ENCODE results near the gene MAPKAP1.
"Not testable (repeated sequence)": the region's sequence is repeated elsewhere in the genome, so short reads cannot be mapped to it uniquely, and the experiment has no call there.

Gene MAPKAP1

GRCh38 chr9:125580701-125581286 is 126.2 kb downstream of the MAPKAP1 start:
- Histone ChIP-seq H3K4me3 (ENCODE audit: low read length) (no peak overlapping the region), H3K36me3 (ENCODE audit: control insufficient read depth, insufficient read depth, low read length) (no peaks in the 10 kb centered on the region), H3K27me3 (ENCODE audit: control insufficient read depth, insufficient read depth, low read length) (no peaks in the 10 kb centered on the region), H3K4me1 (ENCODE audit: control insufficient read depth, insufficient read depth, low read length) (no peaks in the 10 kb centered on the region), H3K9ac (ENCODE audit: low read length) (no peak overlapping the region), H3K27ac (ENCODE audit: low read depth, low read length) (no peak overlapping the region)

GRCh38 chr9:125579030-125579932 is 127.7 kb downstream of the MAPKAP1 start:
- H3K27me3 ChIP-seq (ENCODE audit: control insufficient read depth, insufficient read depth, low read length), result no peaks in the 10 kb centered on the region
- no peaks in the 10 kb centered on the region for H3K4me1 ChIP-seq (ENCODE audit: control insufficient read depth, insufficient read depth, low read length)
- no peak overlapping the region for H3K4me3 ChIP-seq (ENCODE audit: low read length)
- H3K27ac ChIP-seq (ENCODE audit: low read depth, low read length), result no peak overlapping the region
- no peaks in the 10 kb centered on the region for H3K36me3 ChIP-seq (ENCODE audit: control insufficient read depth, insufficient read depth, low read length)
- H3K9ac ChIP-seq (ENCODE audit: low read length), result no peak overlapping the region

GRCh38 chr9:125574126-125574877 is 132.7 kb downstream of the MAPKAP1 start:
- Histone ChIP-seq H3K4me3 (ENCODE audit: low read length) (no peak overlapping the region), H3K36me3 (ENCODE audit: control insufficient read depth, insufficient read depth, low read length) (no peaks in the 10 kb centered on the region), H3K4me1 (ENCODE audit: control insufficient read depth, insufficient read depth, low read length) (no peaks in the 10 kb centered on the region), H3K27me3 (ENCODE audit: control insufficient read depth, insufficient read depth, low read length) (no peaks in the 10 kb centered on the region), H3K9ac (ENCODE audit: low read length) (no peak overlapping the region), H3K27ac (ENCODE audit: low read depth, low read length) (no peak overlapping the region)

GRCh38 chr9:125572461-125572860 is 134.5 kb downstream of the MAPKAP1 start:
- H3K4me1 ChIP-seq (ENCODE audit: control insufficient read depth, insufficient read depth, low read length); H3K27ac ChIP-seq (ENCODE audit: low read depth, low read length); H3K27me3 ChIP-seq (ENCODE audit: control insufficient read depth, insufficient read depth, low read length); H3K36me3 ChIP-seq (ENCODE audit: control insufficient read depth, insufficient read depth, low read length); H3K9ac ChIP-seq (ENCODE audit: low read length); H3K4me3 ChIP-seq (ENCODE audit: low read length): not testable (repeated sequence)

GRCh38 chr9:125571824-125572223 is 135.2 kb downstream of the MAPKAP1 start:
- not testable (repeated sequence) for H3K4me1 ChIP-seq (ENCODE audit: control insufficient read depth, insufficient read depth, low read length); H3K36me3 ChIP-seq (ENCODE audit: control insufficient read depth, insufficient read depth, low read length); H3K9ac ChIP-seq (ENCODE audit: low read length); H3K27ac ChIP-seq (ENCODE audit: low read depth, low read length); H3K4me3 ChIP-seq (ENCODE audit: low read length); H3K27me3 ChIP-seq (ENCODE audit: control insufficient read depth, insufficient read depth, low read length)

- H3K36me3 ChIP-seq (ENCODE audit: control insufficient read depth, insufficient read depth, low read length), result no peaks in the 10 kb centered on the region
- no peak overlapping the region for H3K27ac ChIP-seq (ENCODE audit: low read depth, low read length)
- peaks cover 3% of the 10 kb centered on the region for H3K4me1 ChIP-seq (ENCODE audit: control insufficient read depth, insufficient read depth, low read length)
Measured at GRCh38 chr9:125570246-125570645, 136.8 kb downstream of the MAPKAP1 start.

GRCh38 chr9:125568621-125569020 is 138.4 kb downstream of the MAPKAP1 start:
- Histone ChIP-seq H3K9ac (ENCODE audit: low read length) (no peak overlapping the region), H3K4me1 (ENCODE audit: control insufficient read depth, insufficient read depth, low read length) (peaks cover 3% of the 10 kb centered on the region), H3K36me3 (ENCODE audit: control insufficient read depth, insufficient read depth, low read length) (no peaks in the 10 kb centered on the region), H3K4me3 (ENCODE audit: low read length) (no peak overlapping the region), H3K27ac (ENCODE audit: low read depth, low read length) (no peak overlapping the region), H3K27me3 (ENCODE audit: control insufficient read depth, insufficient read depth, low read length) (no peaks in the 10 kb centered on the region)

More at GRCh38 chr9:125570246-125570645, 136.8 kb downstream of the MAPKAP1 start:
- Histone ChIP-seq H3K4me3 (ENCODE audit: low read length) (no peak overlapping the region), H3K9ac (ENCODE audit: low read length) (peak overlapping the region; percentile 30), H3K27me3 (ENCODE audit: control insufficient read depth, insufficient read depth, low read length) (no peaks in the 10 kb centered on the region)

GRCh38 chr9:125566051-125566450 is 141.0 kb downstream of the MAPKAP1 start:
- H3K27ac ChIP-seq (ENCODE audit: low read depth, low read length); H3K9ac ChIP-seq (ENCODE audit: low read length); H3K4me1 ChIP-seq (ENCODE audit: control insufficient read depth, insufficient read depth, low read length); H3K4me3 ChIP-seq (ENCODE audit: low read length); H3K27me3 ChIP-seq (ENCODE audit: control insufficient read depth, insufficient read depth, low read length); H3K36me3 ChIP-seq (ENCODE audit: control insufficient read depth, insufficient read depth, low read length): not testable (repeated sequence)

GRCh38 chr9:125565126-125565525 is 141.9 kb downstream of the MAPKAP1 start:
- Histone ChIP-seq H3K27ac (ENCODE audit: low read depth, low read length) (no peak overlapping the region), H3K9ac (ENCODE audit: low read length) (no peak overlapping the region), H3K4me3 (ENCODE audit: low read length) (no peak overlapping the region), H3K27me3 (ENCODE audit: control insufficient read depth, insufficient read depth, low read length) (no peaks in the 10 kb centered on the region), H3K36me3 (ENCODE audit: control insufficient read depth, insufficient read depth, low read length) (no peaks in the 10 kb centered on the region), H3K4me1 (ENCODE audit: control insufficient read depth, insufficient read depth, low read length) (peaks cover 3% of the 10 kb centered on the region)

- H3K9ac ChIP-seq (ENCODE audit: low read length), result no peak overlapping the region
- H3K27ac ChIP-seq (ENCODE audit: low read depth, low read length), result no peak overlapping the region
- no peaks in the 10 kb centered on the region for H3K36me3 ChIP-seq (ENCODE audit: control insufficient read depth, insufficient read depth, low read length)
- H3K4me1 ChIP-seq (ENCODE audit: control insufficient read depth, insufficient read depth, low read length), result peaks cover 3% of the 10 kb centered on the region
- H3K4me3 ChIP-seq (ENCODE audit: low read length), result no peak overlapping the region
- no peaks in the 10 kb centered on the region for H3K27me3 ChIP-seq (ENCODE audit: control insufficient read depth, insufficient read depth, low read length)
Measured at GRCh38 chr9:125564631-125565030, 142.4 kb downstream of the MAPKAP1 start.

- no peak overlapping the region for H3K4me3 ChIP-seq (ENCODE audit: low read length)
- H3K27me3 ChIP-seq (ENCODE audit: control insufficient read depth, insufficient read depth, low read length), result no peaks in the 10 kb centered on the region
- no peaks in the 10 kb centered on the region for H3K4me1 ChIP-seq (ENCODE audit: control insufficient read depth, insufficient read depth, low read length)
- H3K9ac ChIP-seq (ENCODE audit: low read length), result no peak overlapping the region
- peaks cover 4% of the 10 kb centered on the region for H3K36me3 ChIP-seq (ENCODE audit: control insufficient read depth, insufficient read depth, low read length)
- H3K27ac ChIP-seq (ENCODE audit: low read depth, low read length), result no peak overlapping the region
Measured at GRCh38 chr9:125561509-125562148, 145.4 kb downstream of the MAPKAP1 start.

- Histone ChIP-seq H3K4me1 (ENCODE audit: control insufficient read depth, insufficient read depth, low read length) (peaks cover 2% of the 10 kb centered on the region), H3K9ac (ENCODE audit: low read length) (no peak overlapping the region), H3K36me3 (ENCODE audit: control insufficient read depth, insufficient read depth, low read length) (peaks cover 4% of the 10 kb centered on the region), H3K27ac (ENCODE audit: low read depth, low read length) (no peak overlapping the region), H3K4me3 (ENCODE audit: low read length) (no peak overlapping the region), H3K27me3 (ENCODE audit: control insufficient read depth, insufficient read depth, low read length) (no peaks in the 10 kb centered on the region)
Measured at GRCh38 chr9:125559894-125560293, 147.1 kb downstream of the MAPKAP1 start.
